ENCODE data around the gene TCAF1. TPM values are rescaled to one million over a fixed set of nuclear protein-coding genes. Genes with fewer than 3 reads are reported as not detected.
"Not testable (repeated sequence)": the region's sequence is repeated elsewhere in the genome, so short reads cannot be mapped to it uniquely, and the experiment has no call there.

Gene TCAF1
- total RNA-seq, 2 experiments from 2014 or later = 8.6 to 9.0 TPM

DNA sequence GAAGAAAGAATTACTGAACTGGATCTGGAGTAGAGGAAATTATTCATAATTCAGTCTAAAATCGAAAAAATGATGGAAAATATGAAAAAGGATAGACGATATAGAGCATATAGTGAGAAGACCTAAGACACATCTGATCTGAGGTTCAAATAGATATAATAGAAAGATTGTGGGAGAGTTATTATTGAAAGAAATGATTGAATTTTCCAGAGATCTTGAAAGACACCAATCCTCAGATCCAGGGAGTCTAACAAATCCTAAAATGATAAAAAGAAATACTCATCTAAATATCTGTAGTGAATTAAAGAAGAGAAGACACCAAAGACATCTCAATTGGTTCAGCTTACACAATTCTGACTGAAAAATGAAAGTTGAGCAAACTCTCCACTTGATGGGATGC lies 12.9 kb downstream of the TCAF1 start:
- Mint-ChIP-seq H3K27me3 (peaks cover 55% of the 10 kb centered on the region), H3K4me3 (no peak overlapping the region), H3K9me3 (peaks cover 15% of the 10 kb centered on the region), H3K4me1 (peaks cover 12% of the 10 kb centered on the region), H3K36me3 (peaks cover 34% of the 10 kb centered on the region), H3K27ac (no peak overlapping the region)
- no peak for DNase-seq

DNA sequence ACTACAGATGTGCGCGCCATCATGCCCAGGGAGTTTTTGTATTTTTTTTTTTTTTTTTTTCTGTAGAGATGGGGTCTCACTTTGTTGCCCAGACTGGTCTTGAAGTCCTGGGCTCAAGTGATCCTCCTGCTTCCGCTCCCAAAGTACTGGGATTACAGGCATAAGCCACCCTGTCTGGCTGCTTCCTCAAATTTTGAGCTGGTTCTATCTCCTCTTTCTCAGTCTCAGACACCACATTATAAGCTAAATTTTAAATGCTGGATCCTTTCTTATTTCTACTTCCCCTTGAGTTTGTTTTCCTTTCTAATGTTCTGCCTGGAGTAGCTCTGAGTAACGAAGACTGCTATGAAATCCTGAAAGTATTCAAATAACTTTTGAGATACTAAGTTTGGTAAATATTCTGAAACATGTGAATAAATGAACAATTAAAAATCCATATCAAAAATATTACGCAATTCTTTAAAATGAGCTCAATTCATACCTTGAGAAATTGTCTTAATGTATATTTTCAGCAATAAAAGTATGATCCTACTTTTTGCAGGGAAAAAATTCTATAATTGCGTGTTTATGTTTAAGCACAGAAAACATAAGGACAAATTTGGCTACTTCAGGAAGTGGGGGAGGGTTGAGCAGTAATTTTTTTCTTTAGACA lies 15.0 kb downstream of the TCAF1 start:
- no peak for DNase-seq
- peaks cover 31% of the 10 kb centered on the region for H3K36me3 Mint-ChIP-seq
- H3K9me3 Mint-ChIP-seq = peaks cover 14% of the 10 kb centered on the region
- no peak overlapping the region for H3K4me3 Mint-ChIP-seq
- H3K27ac Mint-ChIP-seq = no peak overlapping the region
- H3K27me3 Mint-ChIP-seq = peaks cover 71% of the 10 kb centered on the region
- H3K4me1 Mint-ChIP-seq = peaks cover 23% of the 10 kb centered on the region

DNA sequence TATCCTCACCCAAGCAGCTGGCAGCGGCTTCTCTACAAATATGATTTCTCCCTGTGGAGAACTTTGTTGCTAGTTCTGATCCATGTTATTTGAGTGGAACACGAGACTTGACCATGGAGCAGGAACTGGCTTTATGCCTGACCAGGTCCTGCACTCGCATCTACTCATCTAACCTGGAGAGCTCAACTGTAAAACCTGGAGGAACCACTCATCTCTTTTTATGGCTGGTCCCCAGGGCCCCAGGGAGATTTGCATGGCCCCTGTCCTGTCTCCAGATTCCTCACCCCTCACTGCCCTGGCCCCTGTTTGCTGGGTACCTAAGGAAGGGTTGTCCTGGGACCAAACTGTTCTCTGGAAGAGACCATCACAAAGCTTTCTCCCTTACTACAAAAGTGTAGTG lies 16.0 kb downstream of the TCAF1 start:
- peaks cover 23% of the 10 kb centered on the region for H3K4me1 Mint-ChIP-seq
- peaks cover 10% of the 10 kb centered on the region for H3K9me3 Mint-ChIP-seq
- peaks cover 72% of the 10 kb centered on the region for H3K27me3 Mint-ChIP-seq
- H3K4me3 Mint-ChIP-seq = no peak overlapping the region
- H3K36me3 Mint-ChIP-seq = peaks cover 26% of the 10 kb centered on the region
- no peak for DNase-seq
- H3K27ac Mint-ChIP-seq = no peak overlapping the region

DNA sequence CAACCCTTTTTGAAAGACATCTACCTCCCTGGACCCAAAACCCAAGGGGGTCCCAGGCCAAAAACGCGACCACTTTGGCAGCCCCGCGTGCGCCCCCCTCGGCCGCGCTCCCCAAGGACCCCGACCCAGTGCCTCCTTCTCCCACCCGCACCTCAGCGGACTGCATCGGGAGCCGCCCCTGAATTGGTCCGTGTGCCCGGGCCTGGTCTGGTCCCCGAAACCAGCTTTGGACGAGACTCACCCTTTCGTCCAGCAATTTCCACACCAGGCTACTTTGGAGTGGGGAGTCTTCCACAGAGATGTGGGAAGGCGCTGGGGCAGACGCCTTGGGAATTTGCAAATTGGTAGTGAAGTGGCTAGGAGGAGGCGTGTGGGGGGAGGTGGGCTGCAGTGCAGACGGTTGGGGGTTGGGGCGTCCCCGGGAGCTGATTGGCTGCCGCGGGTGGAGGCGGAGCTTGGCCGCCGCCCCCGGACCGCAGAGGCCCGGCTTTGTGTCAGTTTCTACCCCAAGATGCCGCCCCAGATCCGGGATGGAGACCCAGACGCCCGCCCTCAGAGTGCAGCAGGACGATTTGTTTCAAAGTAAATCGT lies 16.9 kb downstream of the TCAF1 start:
- peak overlapping the region; percentile 57 for H3K4me3 Mint-ChIP-seq
- H3K27me3 Mint-ChIP-seq = peaks cover 68% of the 10 kb centered on the region
- H3K36me3 Mint-ChIP-seq = peaks cover 19% of the 10 kb centered on the region
- peak; percentile 53 for DNase-seq
- no peak overlapping the region for H3K27ac Mint-ChIP-seq
- H3K4me1 Mint-ChIP-seq = peaks cover 23% of the 10 kb centered on the region
- H3K9me3 Mint-ChIP-seq = peaks cover 7% of the 10 kb centered on the region

DNA sequence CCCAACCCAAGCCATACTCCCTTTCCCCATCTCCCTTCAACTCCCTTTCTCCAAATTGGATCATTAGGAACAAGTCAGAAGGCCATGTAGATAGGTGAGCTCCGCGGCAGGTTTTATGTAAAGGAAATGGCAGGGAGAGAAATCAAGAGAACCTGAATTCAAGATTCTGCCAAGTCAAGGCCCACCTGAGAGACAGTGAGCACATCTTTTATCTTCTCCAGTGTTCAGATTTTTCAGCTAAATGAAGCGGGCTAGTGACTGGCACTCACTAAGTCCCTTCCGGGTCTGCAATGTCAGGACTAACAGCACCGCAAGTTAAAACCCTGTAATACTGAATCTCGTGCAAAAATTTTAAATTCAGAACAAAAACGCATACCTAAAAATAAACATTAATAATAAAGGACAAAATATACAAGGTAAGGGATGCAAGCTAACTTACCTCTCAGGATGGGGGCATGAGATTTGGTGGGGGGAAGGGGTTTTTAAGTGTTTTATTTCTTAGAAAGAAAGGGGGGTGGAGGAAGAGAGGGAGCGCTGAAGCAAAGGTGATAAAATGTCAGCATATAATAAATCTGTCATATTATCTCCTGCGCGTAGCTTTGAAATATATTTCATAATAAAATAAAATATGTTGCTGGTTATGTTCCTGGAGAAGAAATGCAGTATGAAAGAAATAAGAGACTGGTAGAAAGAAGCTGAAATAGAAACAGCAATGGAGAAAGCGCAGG lies 17.6 kb downstream of the TCAF1 start:
- Mint-ChIP-seq H3K9me3 (peaks cover 7% of the 10 kb centered on the region), H3K4me3 (no peak overlapping the region), H3K27me3 (peaks cover 65% of the 10 kb centered on the region), H3K36me3 (peaks cover 16% of the 10 kb centered on the region), H3K4me1 (peaks cover 23% of the 10 kb centered on the region), H3K27ac (no peak overlapping the region)
- DNase-seq = no peak

- peaks cover 23% of the 10 kb centered on the region for H3K4me1 Mint-ChIP-seq
- H3K9me3 Mint-ChIP-seq = peaks cover 1% of the 10 kb centered on the region
- H3K27ac Mint-ChIP-seq = no peak overlapping the region
- H3K36me3 Mint-ChIP-seq = peaks cover 4% of the 10 kb centered on the region
- DNase-seq = no peak
- peaks cover 48% of the 10 kb centered on the region for H3K27me3 Mint-ChIP-seq
- H3K4me3 Mint-ChIP-seq = peak overlapping the region; percentile 58
These were observed 19.3 kb downstream of the TCAF1 start for GRCh38 chr7:143882604-143883078.

GRCh38 chr7:143882020-143882603 lies 19.9 kb downstream of the TCAF1 start:
- DNase-seq = no peak
- H3K27ac Mint-ChIP-seq = no peak overlapping the region
- H3K4me3 Mint-ChIP-seq = peak overlapping the region; percentile 68
- peaks cover 44% of the 10 kb centered on the region for H3K27me3 Mint-ChIP-seq
- peaks cover 4% of the 10 kb centered on the region for H3K36me3 Mint-ChIP-seq
- peaks cover 1% of the 10 kb centered on the region for H3K9me3 Mint-ChIP-seq
- H3K4me1 Mint-ChIP-seq = peaks cover 23% of the 10 kb centered on the region

DNA sequence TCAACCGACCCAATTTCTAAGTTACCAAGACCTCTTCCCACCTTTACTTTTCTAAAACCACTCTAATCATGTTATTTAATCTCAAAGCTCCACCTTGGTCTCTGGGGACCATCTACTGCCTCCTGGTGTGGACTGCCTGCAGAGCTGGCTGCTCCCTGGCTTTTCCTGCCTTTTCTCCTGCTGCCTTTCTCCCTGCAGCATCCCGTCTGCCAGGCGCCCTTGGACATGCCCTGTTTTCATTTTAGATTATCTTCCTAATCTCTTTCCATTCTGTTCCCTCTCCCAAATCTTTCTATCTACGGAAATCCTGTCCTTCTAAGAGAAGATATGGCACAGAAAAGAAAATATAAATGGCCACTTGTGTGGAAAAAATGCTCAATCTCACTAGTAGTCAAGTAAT lies 23.1 kb downstream of the TCAF1 start:
- no peak for DNase-seq
- H3K4me1 Mint-ChIP-seq = peaks cover 10% of the 10 kb centered on the region
- peaks cover 1% of the 10 kb centered on the region for H3K9me3 Mint-ChIP-seq
- H3K27ac Mint-ChIP-seq = no peak overlapping the region
- no peak overlapping the region for H3K4me3 Mint-ChIP-seq
- peaks cover 6% of the 10 kb centered on the region for H3K36me3 Mint-ChIP-seq
- H3K27me3 Mint-ChIP-seq = peaks cover 15% of the 10 kb centered on the region

GRCh38 chr7:143877098-143877497 lies 24.9 kb downstream of the TCAF1 start:
- H3K4me3 Mint-ChIP-seq = no peak overlapping the region
- H3K4me1 Mint-ChIP-seq = peaks cover under 1% of the 10 kb centered on the region
- peaks cover 4% of the 10 kb centered on the region for H3K36me3 Mint-ChIP-seq
- H3K27me3 Mint-ChIP-seq = peaks cover 2% of the 10 kb centered on the region
- no peak for DNase-seq
- H3K27ac Mint-ChIP-seq = no peak overlapping the region
- H3K9me3 Mint-ChIP-seq = peaks cover under 1% of the 10 kb centered on the region

GRCh38 chr7:143876218-143876617 lies 25.8 kb downstream of the TCAF1 start:
- no peaks in the 10 kb centered on the region for H3K9me3 Mint-ChIP-seq
- DNase-seq = no peak
- H3K27me3 Mint-ChIP-seq = no peaks in the 10 kb centered on the region
- peaks cover 3% of the 10 kb centered on the region for H3K36me3 Mint-ChIP-seq
- H3K27ac Mint-ChIP-seq = no peak overlapping the region
- H3K4me3 Mint-ChIP-seq = no peak overlapping the region
- no peaks in the 10 kb centered on the region for H3K4me1 Mint-ChIP-seq

DNA sequence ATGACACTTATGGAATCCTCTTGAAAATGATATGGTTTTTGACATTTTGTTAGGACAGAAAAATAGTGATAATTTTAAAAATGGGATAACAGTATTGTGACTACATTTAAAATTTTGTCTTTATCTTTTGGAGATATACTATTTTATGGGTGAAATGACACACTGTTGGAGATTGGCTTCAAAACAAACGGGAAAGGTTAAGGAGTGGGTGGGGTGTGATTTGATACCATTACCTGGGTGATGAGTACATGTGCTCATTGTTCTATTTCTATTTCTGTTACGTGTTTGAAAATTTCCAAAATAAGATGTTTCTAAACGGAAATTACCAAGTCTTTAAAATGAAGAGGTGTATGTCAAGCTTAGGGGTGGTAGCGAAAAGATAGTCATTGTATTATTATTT lies 28.7 kb downstream of the TCAF1 start:
- H3K27me3 Mint-ChIP-seq, H3K27ac Mint-ChIP-seq, H3K4me3 Mint-ChIP-seq, H3K36me3 Mint-ChIP-seq, DNase-seq, H3K9me3 Mint-ChIP-seq, H3K4me1 Mint-ChIP-seq: not testable (repeated sequence)

GRCh38 chr7:143871534-143871933 lies 30.4 kb downstream of the TCAF1 start:
- H3K4me1 Mint-ChIP-seq = not testable (repeated sequence)

GRCh38 chr7:143857994-143858393 lies 44.0 kb downstream of the TCAF1 start:
- H3K4me3 Mint-ChIP-seq, H3K4me1 Mint-ChIP-seq, DNase-seq, H3K9me3 Mint-ChIP-seq, H3K27ac Mint-ChIP-seq, H3K27me3 Mint-ChIP-seq, H3K36me3 Mint-ChIP-seq: not testable (repeated sequence)

More at GRCh38 chr7:143871534-143871933, 30.4 kb downstream of the TCAF1 start:
- not testable (repeated sequence) for DNase-seq, H3K27me3 Mint-ChIP-seq, H3K4me3 Mint-ChIP-seq, H3K36me3 Mint-ChIP-seq, H3K27ac Mint-ChIP-seq, H3K9me3 Mint-ChIP-seq

DNA sequence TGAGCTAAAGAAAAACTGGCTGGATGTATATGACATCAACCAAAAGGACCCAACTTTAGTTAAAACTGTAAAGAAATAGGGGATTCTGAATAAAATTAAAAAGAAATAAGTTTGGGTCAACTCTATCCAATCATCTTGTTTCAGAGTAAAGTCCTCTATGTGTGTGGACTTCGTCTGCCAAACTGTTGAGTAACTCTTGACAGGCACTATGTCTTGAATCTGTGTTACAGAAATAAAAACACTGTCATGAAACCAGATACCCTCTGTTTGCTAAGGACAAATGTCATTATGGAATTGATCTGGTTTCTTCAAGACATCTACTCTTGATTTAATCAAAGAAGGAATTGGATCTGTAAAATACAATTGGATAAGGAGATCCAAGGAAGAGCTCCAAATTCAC lies 46.5 kb downstream of the TCAF1 start:
- H3K36me3 Mint-ChIP-seq, H3K27me3 Mint-ChIP-seq, H3K4me1 Mint-ChIP-seq, DNase-seq, H3K9me3 Mint-ChIP-seq, H3K4me3 Mint-ChIP-seq, H3K27ac Mint-ChIP-seq: not testable (repeated sequence)

DNA sequence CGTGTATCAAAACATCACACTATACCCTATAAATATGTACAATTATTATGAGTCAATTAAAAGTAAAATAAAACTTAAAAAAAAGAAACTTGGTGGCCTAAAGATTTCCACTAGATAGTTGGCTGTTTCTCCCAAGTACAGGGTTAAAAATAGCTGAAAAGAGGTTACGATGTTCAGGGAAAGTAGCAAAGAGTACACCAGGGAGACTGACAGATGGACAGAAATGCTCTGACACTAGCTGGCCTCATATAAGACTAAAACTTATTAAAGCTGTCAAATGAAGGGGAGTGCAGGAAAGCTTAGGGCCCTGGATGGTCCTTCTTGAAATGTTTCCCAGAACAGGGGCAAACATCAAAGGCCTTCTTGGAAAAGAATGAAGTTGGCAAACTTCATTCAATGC lies 51.3 kb downstream of the TCAF1 start:
- Mint-ChIP-seq H3K27ac (no peak overlapping the region), H3K36me3 (no peaks in the 10 kb centered on the region), H3K9me3 (no peaks in the 10 kb centered on the region), H3K27me3 (no peaks in the 10 kb centered on the region), H3K4me1 (no peaks in the 10 kb centered on the region), H3K4me3 (no peak overlapping the region)
- no peak for DNase-seq
